GM19023 (cell line): ENCODE results near the gene DYNC1I1.

ENCODE experiments used
- ATAC-seq: cut with Tn5 transposase; IDR thresholded peaks from one replicate; pipeline ENCODE4 v1.9.1; 2021; ENCODE audit warnings: mild to moderate bottlenecking, moderate library complexity; ENCODE audit not compliant: unreplicated experiment

The DYNC1I1 gene

DNA sequence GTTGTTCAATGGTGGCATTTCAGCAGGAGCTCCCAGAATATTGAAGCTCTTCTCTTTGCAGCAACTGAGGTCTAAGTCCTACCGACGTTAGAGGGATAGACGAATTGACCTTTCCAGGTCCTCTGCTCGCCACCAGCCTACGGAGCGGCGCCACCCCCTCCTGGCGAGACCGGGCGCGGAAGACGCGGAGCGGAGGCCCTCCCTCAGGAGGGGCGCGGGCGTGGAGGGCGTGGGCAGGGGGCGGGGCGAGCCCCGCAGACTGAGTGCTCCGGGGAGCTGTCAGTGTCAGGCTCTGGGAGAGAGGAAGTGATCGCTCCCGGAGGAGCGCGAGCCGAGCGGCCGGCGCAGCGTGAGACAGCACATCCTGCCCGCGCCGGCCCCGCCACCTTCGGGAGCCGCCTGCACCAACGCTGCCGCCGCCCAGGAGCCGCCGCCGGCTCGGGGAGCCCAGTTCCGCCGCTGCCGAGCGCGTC lies at the start of gene DYNC1I1:
Gene DYNC1I1 (plus strand): TSS at position 257 of the 473 bp plus-strand sequence. CDS start 32,176 bp downstream, outside the sequence.
- ATAC-seq, result peak; percentile 91

DNA sequence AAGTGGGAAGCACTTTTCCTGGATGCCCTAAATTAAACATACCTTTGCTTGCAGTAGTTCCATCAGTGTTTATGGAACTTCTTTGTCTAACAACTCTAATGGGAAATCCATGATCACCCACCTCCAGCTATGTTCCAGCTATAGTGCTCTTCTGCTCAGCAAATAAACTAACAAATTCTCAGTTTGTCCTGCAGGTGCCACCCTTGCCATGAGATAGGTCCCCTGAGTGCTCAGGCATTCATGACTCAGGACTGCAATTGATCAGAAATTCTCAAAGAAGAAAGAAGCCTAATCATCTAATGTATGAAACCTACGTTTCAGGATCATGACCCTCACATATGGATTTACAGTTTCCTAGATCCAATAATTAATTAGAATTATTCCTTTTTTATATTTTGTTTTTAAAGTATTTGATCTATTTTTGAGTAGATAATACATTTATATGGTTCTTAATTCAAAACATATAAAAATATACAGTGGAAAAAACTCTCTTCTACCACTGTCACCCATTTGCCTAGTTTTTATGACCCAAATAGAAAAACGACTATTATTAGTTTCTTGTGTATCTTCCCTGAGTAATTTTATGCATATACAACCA lies 48.7 kb upstream of the DYNC1I1 start:
- ATAC-seq, result no peak

DNA sequence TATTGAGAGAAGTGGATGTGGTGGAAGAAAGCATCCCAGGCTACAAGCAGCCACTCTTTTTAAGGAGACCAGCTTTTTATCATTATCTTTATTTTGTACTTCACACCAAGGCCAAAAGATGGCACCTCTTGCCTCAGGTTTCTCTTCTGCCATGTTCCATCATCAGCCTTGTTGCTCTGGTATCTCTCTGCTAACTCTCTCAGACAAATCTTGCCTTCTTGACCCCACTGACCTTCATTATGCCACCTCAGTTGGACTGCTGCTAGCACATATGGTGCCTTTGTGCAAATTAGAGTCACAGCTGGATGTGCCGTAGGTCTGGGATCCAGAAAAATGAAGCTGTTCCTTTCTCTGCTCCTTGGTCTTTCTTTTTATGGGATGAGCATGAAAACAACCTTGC lies 47.1 kb upstream of the DYNC1I1 start:
- no peak for ATAC-seq

DNA sequence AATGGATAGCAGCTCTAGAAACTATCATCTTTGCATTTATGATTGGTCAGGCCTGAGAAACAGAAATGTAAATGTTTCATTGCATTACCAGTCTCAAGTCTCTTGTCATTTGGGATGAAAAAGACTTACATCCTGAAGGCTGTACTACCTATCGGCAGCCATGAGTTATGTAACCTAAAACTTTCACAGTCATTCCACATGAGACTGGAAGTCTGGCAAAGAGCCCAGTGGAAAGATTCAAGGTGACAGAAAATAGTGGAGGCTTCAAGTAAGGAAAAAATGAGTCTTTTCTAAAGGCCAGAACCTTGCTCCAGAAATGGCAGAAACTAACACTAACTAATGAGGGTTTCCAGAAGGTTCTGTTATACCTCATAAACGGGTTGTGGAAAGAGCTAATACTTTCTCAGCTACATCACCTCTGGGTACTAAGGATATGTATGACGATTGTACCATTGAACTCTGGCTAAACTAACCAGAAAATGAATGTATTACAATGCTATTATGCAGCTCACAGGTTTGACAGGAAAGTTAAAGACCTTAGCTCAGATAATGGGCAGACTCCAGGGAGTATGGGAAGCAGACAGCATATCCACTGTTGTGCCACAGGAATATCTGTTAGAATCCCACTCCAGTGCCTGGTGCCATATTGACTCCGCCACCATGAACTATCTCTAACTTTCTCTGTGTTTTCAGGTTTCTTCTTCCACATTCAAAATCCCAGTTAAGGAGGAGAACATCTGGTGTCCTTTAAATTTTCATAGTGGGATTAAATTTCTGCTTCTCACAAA lies 41.7 kb upstream of the DYNC1I1 start:
- no peak for ATAC-seq

DNA sequence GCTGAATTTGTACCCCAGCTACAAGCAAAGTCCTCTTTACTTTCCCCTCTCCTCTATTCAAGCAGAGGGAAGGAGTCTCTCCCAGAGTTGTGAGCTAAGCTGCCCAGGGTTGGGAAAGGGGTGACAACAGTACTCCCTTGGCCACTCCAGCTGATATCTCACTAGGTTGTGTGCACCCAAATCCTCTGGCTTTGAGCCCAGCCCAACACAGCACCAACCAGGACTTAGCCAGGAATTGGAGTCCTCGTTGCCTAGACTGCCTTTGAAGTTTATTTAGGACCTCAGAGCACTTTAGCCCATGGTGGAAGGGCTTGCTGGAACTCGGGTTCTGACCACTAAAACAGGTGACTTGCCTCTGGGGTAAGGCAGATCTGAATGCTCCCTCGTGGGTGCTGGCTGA lies 35.7 kb upstream of the DYNC1I1 start:
- no peak for ATAC-seq

DNA sequence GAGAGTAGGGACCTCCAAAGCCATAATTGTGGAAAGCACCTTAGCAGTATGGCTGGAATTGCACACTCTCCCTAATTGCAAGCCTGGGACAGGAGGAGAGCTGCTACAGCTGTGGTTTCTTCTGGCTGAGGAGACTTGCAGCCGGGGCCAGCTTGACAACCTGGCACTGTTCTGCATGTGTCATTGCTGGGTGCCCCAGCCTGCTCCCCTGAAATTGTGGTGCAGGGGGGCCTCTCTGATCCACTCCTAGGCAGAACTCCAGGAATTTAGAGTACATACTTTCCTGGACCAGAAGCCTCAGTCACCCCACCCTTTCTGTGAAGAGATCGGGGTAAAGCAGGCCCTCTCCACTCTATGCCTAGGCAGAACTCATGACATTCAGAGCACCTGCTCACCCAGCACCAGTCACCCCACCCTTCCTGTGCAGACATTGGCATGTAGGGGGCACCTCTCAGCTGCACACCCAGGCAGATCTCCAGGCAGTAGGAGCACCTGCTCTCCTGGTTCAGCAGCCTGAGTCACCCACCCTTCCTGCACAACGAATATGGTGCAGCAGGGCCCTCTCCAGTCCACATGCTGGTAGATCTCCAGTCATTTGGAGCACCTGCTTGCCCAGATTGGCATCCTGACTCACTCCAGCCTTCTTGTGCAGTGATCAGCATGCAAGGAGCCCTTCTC lies 34.4 kb upstream of the DYNC1I1 start:
- no peak for ATAC-seq

DNA sequence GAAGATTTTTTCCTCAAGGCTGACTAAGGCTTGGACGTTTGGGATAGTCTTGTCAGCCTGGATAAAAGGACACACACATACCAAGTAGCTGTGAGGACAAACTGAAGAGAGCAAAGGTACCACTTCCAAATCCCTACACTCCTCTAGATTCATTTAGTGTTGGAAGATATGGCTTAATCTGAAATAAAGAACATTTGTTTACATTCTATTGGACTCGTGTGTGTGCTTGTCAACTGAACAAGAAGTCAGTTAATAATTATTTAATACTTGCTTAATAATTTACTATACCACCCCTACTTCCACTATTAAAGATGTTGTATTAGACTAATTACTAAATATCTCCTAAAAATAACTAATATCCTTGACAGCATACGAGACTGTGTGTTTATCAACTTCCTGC lies 23.3 kb upstream of the DYNC1I1 start:
- no peak for ATAC-seq

GRCh38 chr7:95749515-95749914 lies 22.8 kb upstream of the DYNC1I1 start:
- ATAC-seq, result no peak

DNA sequence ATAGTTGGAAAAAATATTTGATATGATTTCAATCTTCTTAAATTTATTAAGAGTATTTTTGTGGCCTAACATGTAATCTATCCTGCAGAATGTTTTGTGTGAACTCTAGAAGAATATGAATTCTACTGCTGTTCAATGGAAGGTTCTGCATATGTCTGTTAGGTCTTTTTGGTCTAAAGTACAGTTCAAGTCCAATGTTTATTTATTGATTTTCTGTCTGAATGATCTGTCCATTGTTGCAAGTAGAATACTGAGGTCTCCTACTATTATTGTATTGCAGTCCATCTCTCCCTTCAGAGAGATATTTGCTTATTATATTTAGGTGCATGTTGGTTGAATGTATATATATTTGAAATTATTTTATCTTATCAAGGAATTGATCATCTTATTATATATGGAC lies 18.9 kb upstream of the DYNC1I1 start:
- no peak for ATAC-seq

DNA sequence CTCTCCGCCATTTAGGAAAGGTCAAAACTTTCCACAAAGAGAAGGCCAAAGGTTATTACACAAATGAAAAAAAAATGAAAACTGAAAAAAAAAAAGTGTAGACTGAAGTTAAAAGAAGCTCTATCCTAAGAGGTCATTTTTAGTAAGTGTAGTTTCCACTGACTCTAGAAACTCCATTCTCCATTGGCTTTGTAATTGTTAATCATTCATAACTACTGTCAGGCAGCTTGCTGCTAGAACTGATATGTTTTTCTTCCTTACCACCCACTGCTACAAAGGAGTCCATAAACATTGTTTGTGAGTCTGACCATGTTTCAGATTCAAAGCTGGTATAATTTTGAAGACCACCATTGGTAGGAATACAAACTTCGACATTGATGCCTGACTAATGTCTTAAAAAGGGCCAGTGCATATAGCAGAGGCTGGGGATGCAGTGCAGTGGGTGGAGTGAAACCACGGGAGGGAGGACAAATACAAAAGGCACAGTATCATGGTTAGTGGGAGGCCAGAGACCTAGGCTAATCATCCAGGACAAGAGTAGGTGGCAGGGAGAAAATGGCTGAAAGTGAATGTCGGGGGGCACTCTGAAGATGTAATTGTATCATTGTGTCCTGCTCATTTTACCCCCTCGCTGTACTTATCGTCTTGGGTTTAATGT lies 16.9 kb upstream of the DYNC1I1 start:
- no peak for ATAC-seq

- ATAC-seq, result no peak
Measured at GRCh38 chr7:95758187-95758586, 14.2 kb upstream of the DYNC1I1 start.

- no peak for ATAC-seq
Measured at GRCh38 chr7:95766086-95766485, 6.3 kb upstream of the DYNC1I1 start.

GRCh38 chr7:95766657-95767056 lies 5.7 kb upstream of the DYNC1I1 start:
- ATAC-seq, result no peak

DNA sequence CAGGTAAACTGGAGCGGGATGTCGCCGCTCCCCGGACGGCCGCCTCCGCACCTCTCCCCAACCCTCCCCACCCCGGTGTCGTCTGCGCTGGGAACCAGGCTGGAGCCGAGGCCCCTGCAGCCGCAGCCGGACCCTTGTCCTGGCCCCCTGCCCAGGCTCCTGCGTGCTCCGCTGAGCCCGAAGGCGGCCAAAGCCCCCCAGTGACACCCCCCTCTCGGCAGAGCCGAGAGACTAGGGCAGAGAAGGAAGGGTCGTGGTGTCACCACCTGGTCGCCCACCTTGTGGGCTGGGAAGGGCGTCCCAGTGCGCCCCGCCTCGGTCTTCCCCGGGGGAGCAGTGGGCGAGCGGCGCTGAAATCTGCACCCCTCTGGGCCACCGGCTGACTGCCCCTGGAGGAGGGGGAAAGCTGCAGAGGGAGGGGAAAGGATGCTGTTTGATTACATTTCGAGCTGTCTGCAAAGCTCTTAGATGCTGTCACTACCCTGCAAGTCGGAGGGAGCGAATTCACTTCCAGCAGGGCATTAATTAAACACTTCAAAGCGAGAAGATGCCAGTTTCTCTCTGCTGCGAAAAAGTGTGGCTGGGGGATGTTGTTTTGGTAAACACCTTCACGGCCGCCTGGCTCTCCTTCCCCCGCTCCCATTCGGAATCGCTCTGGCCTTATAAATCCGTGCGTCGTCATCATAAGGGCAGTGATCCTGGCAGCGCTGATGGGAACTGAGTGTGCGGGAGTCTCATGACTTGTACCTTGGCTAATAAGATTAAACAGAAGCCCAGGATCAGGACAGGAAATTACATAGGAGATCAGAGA lies 622 bp downstream of the DYNC1I1 start:
- ATAC-seq, result peak; percentile 14

GRCh38 chr7:95776561-95777185 lies 4.3 kb downstream of the DYNC1I1 start:
- ATAC-seq, result no peak

- ATAC-seq, result no peak
Measured at GRCh38 chr7:95777269-95777668, 4.9 kb downstream of the DYNC1I1 start.

- ATAC-seq, result no peak
Measured at GRCh38 chr7:95780665-95781064, 8.3 kb downstream of the DYNC1I1 start.

DNA sequence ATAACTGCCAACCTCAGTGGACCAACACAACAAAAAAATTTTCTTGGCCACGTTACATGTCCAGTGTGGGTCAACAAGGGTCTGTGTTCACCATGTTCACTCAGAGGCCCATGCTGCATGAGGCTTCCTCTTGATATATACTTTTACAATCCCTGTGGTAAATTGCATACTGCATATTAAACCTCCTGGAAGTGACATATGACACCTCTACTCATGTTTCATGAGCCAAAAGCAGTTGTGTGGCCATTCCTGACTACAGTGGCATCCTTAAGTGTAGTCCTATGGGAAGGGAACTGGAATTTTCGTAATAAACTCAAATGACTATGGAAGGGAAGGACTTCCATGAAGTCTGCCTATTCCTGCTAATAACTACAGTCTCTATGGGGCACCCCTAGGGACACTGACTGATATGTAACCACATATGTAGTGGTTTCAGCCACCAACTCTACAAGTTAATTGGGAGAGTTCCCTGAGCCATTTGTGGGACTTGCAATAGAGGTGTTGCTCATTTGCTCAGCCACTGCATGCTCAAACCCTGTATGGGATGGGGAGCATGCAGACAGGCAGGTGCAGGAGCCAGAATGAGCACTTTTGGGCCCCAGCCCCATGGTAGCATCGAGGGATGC lies 9.7 kb downstream of the DYNC1I1 start:
- ATAC-seq, result no peak

DNA sequence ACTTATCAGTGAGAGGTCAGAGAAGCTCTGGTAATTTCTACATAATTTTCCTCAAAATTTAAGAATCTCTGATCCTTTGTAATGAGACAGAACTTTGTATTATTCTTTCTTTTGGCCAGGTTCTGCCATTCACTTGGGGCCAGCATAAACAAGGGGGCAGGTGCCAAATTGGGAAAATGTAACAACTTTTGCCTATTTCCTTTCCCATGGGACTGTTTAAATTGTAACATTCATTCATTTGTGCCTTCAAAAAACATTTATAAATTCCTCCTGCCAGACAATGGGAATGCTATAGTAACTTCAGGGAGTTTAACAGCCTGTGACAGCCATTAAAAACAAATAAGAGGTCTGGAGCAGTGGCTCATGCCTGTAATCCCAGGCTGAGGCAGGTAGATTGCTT lies 12.4 kb downstream of the DYNC1I1 start:
- ATAC-seq, result no peak

DNA sequence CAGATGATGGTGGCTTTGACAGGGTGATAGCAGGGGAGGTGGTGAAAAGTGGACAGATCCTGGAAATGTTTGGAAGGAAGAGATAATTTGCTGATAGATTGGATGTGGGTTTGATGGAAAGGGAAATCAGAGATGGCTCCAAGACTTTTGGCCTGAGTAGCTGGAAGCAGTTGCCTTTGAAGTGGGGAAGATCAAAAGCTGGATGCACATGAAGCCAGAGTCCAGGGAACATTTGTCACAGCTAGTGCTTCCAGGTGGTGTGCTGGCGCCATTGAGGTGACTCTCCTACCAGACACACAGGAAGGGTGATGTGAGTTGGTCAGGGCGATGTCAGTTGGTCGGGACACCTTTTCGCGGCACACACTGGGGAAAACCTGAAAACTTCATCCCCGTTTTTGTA lies 15.9 kb downstream of the DYNC1I1 start:
- ATAC-seq, result no peak
